Measurements from ENCODE around the gene TMEM87B. TPM values are rescaled to one million over a fixed set of nuclear protein-coding genes. Genes with fewer than 3 reads are reported as not detected.
"Not testable (repeated sequence)": the region's sequence is repeated elsewhere in the genome, so short reads cannot be mapped to it uniquely, and the experiment has no call there.

TMEM87B gene
- total RNA-seq, 1 donor = 6.2 TPM

DNA sequence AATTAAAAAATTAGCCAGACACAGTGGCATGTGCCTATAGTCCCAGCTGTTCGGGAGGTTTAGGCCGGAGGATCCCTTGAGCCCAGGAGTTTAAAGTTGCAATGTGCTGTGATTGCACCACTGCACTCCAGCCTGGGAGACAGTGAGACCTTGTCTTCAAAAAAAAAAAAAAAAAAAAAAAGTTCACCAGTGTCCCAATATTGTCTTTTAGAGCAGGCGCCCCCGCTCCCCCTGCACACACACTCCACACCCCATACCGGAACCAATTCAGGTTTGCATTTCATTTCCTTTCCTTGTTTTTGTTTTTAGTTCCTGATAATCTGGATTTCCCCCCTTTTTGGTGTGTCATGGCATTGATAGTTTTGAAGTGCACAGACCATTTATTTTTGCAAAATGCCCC is 10.4 kb downstream of the TMEM87B start:
- no peak for DNase-seq (ENCODE audit: low read depth in 2 of 3, low spot score in 2 of 3)

GRCh38 chr2:112065966-112066365 is 10.9 kb downstream of the TMEM87B start:
- DNase-seq (ENCODE audit: low read depth in 2 of 3, low spot score in 2 of 3) = no peak

GRCh38 chr2:112069794-112070193 is 14.7 kb downstream of the TMEM87B start:
- DNase-seq (ENCODE audit: low read depth in 2 of 3, low spot score in 2 of 3) = not testable (repeated sequence)

DNA sequence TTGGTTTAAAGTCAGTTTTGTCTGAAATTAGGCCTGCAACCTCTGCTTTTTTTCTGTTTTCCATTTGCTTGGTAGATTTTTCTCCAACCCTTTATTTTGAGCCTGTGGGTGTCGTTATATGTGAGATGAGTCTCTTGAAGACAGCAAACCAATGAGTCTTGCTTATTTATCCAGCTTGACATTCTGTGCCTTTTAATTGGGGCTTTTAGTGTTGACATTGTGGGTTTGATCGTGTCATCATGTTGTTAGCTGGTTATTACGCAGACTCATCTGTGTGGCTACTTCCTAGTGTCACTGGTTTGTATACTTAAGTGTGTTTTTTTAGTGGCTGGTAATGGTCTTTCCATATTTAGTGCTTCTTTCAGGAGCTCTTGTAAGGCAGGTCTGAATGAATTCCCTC is 18.8 kb downstream of the TMEM87B start:
- DNase-seq (ENCODE audit: low read depth in 2 of 3, low spot score in 2 of 3) = no peak

DNA sequence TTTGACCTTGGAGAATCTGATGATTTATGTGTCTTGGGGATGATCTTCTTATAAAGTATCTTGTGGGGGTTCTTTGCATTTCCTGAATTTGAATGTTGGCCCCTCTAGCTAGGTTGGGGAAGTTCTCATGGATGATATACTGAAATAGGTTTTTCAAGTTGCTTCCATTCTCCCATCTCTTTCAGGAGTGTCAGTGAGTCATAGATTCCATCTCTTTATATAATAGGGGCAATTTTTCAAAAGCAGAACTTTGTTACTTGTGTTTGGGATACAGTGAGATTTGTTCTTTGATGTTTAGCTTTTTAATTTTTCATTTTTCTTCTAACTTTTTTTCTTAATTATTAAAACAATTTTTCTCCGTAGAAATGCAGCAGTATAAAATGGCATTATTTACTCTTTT is 19.4 kb downstream of the TMEM87B start:
- DNase-seq (ENCODE audit: low read depth in 2 of 3, low spot score in 2 of 3) = no peak

GRCh38 chr2:112075490-112076260 is 20.6 kb downstream of the TMEM87B start:
- DNase-seq (ENCODE audit: low read depth in 2 of 3, low spot score in 2 of 3) = peak in 2 of 3 donors; percentile 15 to 33

- no peak for DNase-seq (ENCODE audit: low read depth in 2 of 3, low spot score in 2 of 3)
Observed at GRCh38 chr2:112077814-112078213, 22.7 kb downstream of the TMEM87B start.

- no peak for DNase-seq (ENCODE audit: low read depth in 2 of 3, low spot score in 2 of 3)
Observed at GRCh38 chr2:112081262-112081661, 26.2 kb downstream of the TMEM87B start.

DNA sequence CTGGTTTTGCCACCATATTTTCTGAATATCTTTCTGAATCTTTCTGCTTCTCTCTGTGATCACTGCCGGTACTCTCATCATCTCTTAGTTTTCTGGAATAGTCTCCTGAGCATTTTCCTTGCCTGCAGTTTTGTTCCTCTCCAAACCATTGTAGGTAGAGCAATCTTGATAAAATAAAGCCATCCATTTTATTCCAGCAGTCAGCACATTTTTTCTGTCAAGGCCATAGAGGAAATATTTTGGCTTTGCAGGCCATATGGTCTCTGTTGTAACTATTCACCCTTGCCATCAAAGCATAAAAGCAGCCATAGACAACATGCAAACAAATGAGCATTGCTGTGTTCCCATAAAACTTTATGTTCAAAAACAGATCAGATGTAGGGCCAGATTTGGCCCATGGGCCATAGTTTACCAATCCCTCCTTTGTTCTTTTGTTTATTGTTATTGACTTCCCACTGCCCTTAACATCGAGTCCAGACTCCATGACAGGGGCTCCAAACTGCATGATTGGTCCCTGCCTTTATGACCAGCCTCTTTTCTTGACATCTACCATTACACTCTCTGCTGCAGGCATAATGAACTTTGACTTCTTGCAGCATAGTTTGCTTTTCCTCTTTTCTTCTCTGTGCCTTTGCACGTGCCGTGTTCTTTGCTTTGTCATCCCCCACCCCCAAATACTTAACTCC is 29.8 kb downstream of the TMEM87B start:
- DNase-seq (ENCODE audit: low read depth in 2 of 3, low spot score in 2 of 3) = no peak

DNA sequence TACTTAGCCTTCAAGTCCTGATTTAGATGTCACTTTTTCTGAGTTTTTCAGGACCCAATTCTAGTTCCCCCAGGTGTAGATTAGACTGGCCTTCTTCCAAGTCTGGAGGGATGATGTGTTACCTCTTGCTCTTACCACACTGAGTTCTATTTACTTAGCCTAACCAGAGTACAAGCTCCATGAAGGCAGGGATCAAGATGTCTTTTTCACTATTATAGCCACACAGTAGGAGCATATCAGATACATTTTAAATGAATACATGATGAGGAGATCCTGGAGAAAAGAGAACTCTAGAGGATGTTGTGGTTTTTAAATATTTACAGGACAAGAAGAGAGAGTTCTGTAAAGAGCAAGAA is 30.3 kb downstream of the TMEM87B start:
- no peak for DNase-seq (ENCODE audit: low read depth in 2 of 3, low spot score in 2 of 3)

DNA sequence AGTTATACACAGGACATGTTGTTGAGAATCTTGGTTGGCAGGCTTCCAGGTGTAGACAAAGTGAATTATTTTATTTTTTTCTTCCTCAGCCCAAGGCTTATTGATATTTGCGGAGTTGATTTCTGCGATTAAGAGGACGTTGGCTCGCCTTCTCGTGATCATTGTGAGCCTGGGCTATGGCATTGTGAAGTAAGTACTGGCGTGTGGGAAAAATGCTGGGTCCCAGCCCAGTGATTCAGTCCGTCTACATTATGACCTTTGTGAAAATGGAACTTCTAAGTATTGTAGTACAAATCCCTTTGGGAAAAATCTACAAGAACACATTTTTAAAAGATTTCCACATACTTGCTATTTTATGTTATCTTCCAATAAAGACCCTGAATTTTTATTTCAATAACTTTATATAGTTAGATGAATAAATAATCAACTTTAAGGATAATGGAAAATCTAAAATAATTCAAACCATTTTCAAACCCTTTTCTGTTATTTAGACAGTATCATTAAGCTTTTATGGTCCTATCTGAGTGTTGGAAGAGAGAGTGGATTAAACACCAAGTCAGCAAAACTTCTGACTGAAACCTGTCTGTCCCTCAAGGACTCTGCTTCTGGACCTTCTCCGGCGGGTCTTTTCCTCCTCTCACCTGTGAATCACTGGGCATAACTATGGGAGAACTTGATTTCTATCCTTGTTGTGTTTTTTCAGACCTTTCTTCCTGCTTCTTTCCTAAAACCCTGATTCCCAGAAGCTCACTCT is 31.0 kb downstream of the TMEM87B start:
- DNase-seq (ENCODE audit: low read depth in 2 of 3, low spot score in 2 of 3) = no peak

- peak in 1 of 3 donors; percentile 8 for DNase-seq (ENCODE audit: low read depth in 2 of 3, low spot score in 2 of 3)
Observed at GRCh38 chr2:112087346-112088020, 32.4 kb downstream of the TMEM87B start.

DNA sequence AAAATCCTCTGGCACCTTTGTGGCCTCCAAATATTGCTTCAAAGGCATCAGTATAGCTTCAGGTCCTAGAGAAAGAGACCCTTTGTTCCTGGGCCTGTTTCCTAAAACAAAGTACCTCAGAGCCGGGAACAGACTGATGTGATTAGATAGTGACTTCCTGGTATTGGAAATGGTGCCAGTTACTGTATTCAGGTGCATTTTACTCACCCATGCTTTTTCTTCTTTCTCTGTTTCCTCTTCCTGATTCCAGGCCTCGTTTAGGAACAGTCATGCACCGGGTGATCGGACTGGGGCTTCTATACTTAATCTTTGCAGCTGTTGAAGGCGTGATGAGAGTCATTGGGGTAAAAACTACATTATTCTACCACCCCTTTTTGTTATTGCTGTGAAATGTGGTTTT is 34.3 kb downstream of the TMEM87B start:
- DNase-seq (ENCODE audit: low read depth in 2 of 3, low spot score in 2 of 3) = no peak

- no peak for DNase-seq (ENCODE audit: low read depth in 2 of 3, low spot score in 2 of 3)
Observed at GRCh38 chr2:112092286-112093041, 37.4 kb downstream of the TMEM87B start.

GRCh38 chr2:112093216-112093615 is 38.1 kb downstream of the TMEM87B start:
- DNase-seq (ENCODE audit: low read depth in 2 of 3, low spot score in 2 of 3) = no peak

DNA sequence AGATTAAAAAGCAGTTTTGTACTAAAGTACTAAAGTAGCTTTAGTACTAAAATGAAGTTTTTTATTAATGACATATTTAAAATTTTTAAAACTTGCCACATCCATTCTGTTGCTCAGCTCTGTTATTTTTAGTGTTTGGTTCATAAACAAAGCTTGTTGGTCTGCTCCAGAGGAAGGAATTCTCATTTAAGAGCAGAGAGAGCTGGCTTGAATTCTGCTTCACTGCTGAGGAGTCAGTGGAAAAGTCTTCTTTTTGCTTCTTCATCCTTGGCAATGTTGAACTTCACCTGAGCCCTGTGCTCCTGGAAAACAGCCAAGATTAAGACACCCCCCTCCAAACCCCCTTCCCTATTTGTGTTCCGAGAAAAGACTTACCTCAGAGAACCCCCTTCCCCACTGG is 40.6 kb downstream of the TMEM87B start:
- DNase-seq (ENCODE audit: low read depth in 2 of 3, low spot score in 2 of 3) = no peak

DNA sequence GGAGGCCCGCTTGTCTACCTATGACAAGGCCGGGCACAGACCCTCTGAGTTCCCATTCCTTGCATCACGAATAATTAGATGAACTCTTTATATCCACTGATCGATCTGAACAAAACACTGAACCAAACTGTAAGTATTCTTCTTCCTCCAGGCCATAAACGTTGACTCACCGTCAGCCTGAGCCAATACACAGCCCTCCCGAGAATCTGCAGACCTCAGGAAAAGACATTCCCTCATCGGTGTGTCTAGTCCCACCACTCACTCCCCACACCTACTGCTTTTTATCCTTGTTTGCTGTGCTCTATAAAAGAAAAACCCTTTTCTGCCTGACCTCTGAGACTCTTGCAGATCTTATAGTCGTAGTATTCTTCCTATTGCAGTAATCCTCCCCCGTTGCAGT is 41.0 kb downstream of the TMEM87B start:
- DNase-seq (ENCODE audit: low read depth in 2 of 3, low spot score in 2 of 3) = no peak

DNA sequence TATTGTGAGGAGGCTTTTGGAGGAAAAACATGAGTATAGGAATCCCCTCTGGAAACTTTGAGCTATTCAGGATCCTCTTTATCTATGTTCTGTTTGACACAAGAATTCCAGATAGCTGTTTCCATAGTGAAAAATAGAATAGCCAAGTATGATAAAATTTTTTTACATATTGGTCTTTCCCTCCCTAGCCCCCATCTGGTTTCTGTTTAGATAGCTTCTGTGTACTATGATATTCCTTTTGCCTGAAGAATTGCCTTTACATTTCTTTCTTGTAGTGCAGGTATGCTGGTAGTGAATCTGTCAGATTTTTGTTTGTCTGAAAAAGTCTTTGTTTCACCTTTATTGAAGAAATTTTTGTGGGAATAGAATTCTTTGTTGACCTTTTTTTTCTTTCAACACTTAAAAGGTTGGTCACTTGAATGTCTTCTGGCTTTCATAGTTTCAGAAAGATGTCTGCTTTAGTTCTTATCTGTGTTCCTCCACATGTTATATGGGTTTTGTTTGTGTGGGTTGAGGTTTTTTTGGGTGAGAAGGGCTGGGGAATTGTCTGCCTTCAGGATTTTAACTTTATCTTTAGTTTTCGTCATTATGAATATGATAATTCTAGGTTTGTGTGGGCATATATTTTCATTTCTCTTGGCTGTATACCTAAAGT is 53.2 kb downstream of the TMEM87B start:
- peak in 2 of 3 donors; percentile 33 to 68 for DNase-seq (ENCODE audit: low read depth in 2 of 3, low spot score in 2 of 3)

- DNase-seq (ENCODE audit: low read depth in 2 of 3, low spot score in 2 of 3) = no peak
Observed at GRCh38 chr2:112109278-112109677, 54.2 kb downstream of the TMEM87B start.

DNA sequence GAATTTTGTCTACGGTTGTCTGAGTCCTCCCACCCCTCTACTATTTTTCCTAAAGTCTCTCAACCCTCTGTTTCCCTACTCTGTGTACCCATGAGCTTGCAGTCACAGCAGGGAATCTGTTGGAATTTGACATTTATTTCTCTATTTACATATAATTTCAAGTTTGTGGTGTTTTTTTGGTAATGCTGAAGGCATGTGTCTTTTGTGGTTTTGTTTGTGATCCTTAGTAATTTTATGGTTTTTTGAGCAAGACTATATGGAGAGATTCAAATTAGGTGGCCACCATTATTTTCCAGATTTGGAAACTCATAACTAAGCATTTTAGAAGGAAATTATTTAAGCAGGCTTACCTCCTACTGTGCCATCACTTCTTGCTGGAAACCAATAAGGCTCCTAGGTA is 55.9 kb downstream of the TMEM87B start:
- no peak for DNase-seq (ENCODE audit: low read depth in 2 of 3, low spot score in 2 of 3)

All from hematopoietic multipotent progenitor cell (in vitro differentiated cells).